GM21737 (cell line): ENCODE data around the gene PDGFRB.

Source experiments
- ATAC-seq: cut with Tn5 transposase; IDR thresholded peaks from one replicate; pipeline ENCODE4 v1.9.1; 2021; ENCODE audit warnings: mild to moderate bottlenecking, moderate library complexity; ENCODE audit not compliant: unreplicated experiment

The PDGFRB gene

GRCh38 chr5:150155258-150156026, at the start of gene PDGFRB:
Gene PDGFRB (minus strand): TSS chr5:150155845. CDS start chr5:150137047, 18,798 bp downstream.
- no peak for ATAC-seq

DNA sequence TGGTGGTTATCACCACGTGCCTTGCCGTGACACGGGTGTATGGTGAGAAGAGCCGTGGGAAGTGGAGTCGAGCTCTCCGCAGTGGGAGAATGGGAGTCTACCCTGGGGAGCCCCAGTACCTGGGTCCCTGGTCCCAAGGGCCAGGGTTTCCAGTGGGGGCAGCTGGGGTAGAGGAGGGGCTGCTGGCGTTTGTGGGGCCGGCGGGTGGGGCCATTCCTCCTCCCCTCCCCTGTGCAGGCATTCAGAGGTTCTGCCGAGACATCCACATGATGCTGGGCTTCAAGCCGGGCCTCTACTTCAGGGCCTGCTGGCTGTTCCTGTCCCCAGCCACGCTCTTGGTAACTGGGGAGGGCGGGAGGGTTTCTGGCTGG, 48.9 kb upstream of the PDGFRB start:
- ATAC-seq, result no peak

DNA sequence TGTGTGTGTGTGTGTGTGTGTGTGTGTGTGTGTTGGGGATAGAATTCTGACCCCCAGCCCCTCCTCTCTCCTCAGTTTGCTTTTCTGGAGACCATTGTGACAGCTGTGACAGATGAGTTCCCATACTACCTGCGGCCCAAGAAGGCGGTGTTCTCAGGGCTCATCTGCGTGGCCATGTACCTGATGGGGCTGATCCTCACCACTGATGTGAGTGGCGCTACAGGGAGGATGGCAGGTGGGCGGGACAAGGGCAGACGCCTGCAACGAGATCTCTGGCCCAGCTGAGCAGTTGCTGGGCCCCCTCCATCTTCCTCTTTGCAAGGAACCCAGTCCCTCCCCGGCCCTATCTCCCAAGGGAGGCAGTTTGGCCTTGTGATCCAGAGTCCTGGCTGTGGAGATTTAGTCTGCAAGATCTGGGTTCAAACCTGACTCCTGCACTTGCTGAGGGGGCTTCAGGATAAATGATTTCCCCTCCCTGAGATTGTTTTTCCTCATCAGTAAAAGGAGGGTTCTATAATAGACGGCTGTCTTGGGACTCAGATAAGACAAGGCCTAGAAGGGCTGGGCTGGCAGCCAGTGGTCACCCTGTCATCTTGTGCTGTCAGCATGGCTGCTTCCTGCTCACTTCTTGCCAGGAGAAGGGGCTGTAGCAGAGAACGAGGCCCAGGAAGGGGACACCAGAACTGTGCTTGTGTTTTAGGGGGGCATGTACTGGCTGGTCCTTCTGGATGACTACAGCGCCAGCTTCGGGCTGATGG, 48.4 kb upstream of the PDGFRB start:
- no peak for ATAC-seq

DNA sequence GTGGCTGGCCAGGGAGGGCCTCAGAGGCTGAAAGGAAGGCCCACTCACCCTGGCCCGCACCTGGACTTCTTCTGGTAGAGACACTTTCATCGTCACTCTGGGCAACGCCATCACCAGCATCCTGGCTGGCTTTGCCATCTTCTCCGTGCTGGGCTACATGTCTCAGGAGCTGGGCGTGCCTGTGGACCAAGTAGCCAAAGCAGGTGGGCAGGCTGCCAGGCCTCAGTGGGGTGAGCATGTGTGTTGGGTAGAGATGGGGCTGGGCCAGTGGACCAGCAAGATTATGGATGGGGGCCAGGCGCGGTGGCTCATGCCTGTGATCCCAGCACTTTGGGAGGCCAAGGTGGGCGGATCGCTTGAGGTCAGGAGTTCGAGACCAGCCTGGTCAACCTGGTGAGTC, 46.9 kb upstream of the PDGFRB start:
- ATAC-seq, result no peak

- ATAC-seq, result no peak
Measured at GRCh38 chr5:150197476-150197875, 41.8 kb upstream of the PDGFRB start.

GRCh38 chr5:150196986-150197385, 41.3 kb upstream of the PDGFRB start:
- ATAC-seq, result no peak

GRCh38 chr5:150196514-150196913, 40.9 kb upstream of the PDGFRB start:
- ATAC-seq, result no peak

GRCh38 chr5:150195736-150196485, 40.3 kb upstream of the PDGFRB start:
- no peak for ATAC-seq

GRCh38 chr5:150192462-150192861, 36.8 kb upstream of the PDGFRB start:
- ATAC-seq, result no peak

DNA sequence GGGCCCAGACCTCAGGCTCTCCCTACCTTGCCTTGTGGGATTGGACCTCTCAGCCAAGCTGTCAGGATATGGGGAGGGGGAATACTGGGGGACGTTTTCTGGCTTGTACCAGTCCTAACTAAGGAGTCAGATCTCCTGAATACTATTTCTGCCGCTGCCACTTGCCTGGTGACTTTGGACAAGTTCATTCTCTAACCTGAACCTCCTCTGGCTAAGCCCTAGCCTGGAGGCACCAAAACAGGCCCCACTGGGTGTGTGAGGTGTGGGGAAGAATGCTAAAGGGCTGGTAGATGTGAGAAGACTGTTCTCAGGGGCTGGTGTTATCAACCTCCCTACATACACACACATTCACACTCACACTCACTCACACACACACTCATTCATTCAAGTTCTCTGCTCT, 35.3 kb upstream of the PDGFRB start:
- no peak for ATAC-seq

- ATAC-seq, result no peak
Measured at GRCh38 chr5:150190503-150190979, 34.9 kb upstream of the PDGFRB start.

- ATAC-seq, result no peak
Measured at GRCh38 chr5:150189728-150190502, 34.3 kb upstream of the PDGFRB start, which contains the start of gene SLC6A7. Gene SLC6A7 (plus strand): TSS chr5:150190062. CDS start chr5:150190328, 266 bp downstream.

GRCh38 chr5:150189326-150189725, 33.7 kb upstream of the PDGFRB start:
- ATAC-seq, result no peak

- ATAC-seq, result no peak
Measured at GRCh38 chr5:150188146-150188842, 32.6 kb upstream of the PDGFRB start.

- no peak for ATAC-seq
Measured at GRCh38 chr5:150186897-150187296, 31.3 kb upstream of the PDGFRB start.

DNA sequence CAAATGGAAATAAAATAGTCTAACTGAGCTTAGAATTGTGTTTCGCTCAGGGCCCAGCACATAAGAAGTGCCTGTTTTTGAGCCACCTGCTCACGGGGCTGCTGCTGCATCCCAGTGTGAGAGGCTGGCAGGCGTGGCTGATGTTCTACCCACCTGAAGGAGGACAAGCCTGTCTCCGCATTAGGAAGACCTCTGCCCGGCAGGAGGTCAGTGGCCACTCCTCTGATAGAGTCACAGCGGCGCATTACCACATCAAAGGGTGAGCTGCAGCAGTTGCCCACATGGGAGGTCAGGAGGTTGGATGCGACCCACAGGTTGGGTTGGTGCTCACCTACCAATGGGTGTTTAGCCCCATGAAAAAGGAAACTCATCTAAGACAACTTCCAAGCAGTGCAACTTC, 30.5 kb upstream of the PDGFRB start:
- ATAC-seq, result no peak

DNA sequence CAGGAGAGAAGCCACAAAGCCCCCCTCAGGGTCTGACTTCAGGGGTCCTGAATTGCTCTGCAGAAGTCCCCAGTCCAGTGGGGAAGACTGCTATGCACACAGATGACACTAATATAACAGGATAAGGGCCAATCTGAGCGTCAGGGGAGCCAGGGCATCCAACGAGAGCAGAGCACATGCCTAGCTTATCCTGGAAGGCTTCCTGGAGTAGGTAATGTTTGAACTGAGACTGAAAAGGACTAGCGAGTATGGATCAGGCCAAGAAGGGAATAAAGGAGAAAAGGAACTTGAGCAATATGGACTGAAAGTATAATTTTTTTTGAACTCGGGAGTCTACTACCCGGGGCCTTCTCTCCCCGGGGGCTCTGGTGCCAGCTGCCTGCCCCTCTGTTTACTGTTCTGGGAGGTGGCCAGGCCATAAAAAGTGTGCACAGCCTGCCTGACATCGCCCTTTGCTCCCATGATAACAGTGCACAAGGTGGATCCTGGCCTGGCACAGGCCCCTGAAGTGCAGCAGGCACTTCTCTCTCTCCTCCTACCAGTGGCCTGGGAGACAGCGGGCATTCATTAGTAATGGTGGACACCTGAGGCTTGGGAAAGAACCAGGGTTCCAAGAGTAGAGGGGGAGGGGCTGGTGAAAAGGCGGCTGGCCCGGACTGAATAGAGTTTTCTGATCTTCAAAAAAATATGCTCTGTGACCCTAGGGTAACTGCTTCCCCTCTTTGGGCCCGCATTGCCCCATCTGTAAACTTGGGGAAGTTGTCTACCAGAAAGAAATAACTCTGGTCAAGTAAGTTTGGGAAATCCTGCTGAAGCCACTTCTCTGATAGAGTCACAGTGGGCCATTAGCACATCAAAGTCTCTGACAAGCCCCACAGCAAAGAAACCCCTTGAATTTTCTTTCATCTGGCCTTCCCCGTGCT, 29.6 kb upstream of the PDGFRB start:
- ATAC-seq, result no peak

DNA sequence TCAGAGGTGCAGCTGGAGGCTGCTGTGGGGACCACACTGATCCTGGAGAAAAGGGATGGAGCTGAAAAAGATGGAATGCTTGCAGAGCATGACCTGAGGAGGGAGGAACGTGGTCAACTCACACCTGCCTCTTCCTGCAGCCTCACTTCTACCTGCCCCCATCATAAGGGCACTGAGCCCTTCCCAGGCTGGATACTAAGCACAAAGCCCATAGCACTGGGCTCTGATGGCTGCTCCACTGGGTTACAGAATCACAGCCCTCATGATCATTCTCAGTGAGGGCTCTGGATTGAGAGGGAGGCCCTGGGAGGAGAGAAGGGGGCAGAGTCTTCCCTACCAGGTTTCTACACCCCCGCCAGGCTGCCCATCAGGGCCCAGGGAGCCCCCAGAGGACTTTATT, 28.4 kb upstream of the PDGFRB start:
- ATAC-seq, result no peak

DNA sequence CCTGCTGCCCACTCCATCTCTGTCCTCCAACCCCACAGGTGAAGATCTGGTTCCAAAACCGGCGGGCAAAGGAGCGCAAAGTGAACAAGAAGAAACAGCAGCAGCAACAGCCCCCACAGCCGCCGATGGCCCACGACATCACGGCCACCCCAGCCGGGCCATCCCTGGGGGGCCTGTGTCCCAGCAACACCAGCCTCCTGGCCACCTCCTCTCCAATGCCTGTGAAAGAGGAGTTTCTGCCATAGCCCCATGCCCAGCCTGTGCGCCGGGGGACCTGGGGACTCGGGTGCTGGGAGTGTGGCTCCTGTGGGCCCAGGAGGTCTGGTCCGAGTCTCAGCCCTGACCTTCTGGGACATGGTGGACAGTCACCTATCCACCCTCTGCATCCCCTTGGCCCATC, 27.8 kb upstream of the PDGFRB start:
- no peak for ATAC-seq
